Sigmoid colon (tissue), 7 donors: Measurements from ENCODE around the gene DSCAM. TPM values are rescaled to one million over a fixed set of nuclear protein-coding genes. Genes with fewer than 3 reads are reported as not detected.

ENCODE experiments used
- DNase-seq: peaks from one replicate; pipeline ENCODE4 v3.0.0-alpha.2; 2019
- H3K27ac ChIP-seq, 4 donors: fragments of 200-600 bp; sonication (generic); one replicate each; pipeline ENCODE4 v1.5.1; 2016 to 2019; ENCODE audit warnings: mild to moderate bottlenecking in 1 of 4
- H3K27me3 ChIP-seq, 3 donors: fragments of 200-600 bp; sonication (generic); one replicate each; pipeline ENCODE4 v1.5.1; 2019; ENCODE audit warnings: mild to moderate bottlenecking in 1 of 3
- H3K36me3 ChIP-seq, 4 donors: fragments of 200-600 bp; sonication (generic); one replicate each; pipeline ENCODE4 v1.5.1; 2016 to 2019
- H3K4me1 ChIP-seq, 4 donors: fragments of 200-600 bp; sonication (generic); one replicate each; pipeline ENCODE4 v1.5.1; 2017 to 2019
- H3K4me3 ChIP-seq, 4 donors: fragments of 200-600 bp; sonication (generic); one replicate each; pipeline ENCODE4 v1.5.1; 2017 to 2019; ENCODE audit warnings: mild to moderate bottlenecking in 2 of 4, moderate library complexity in 1 of 4
- H3K9me3 ChIP-seq, 4 donors: fragments of 200-600 bp in 3 of 4; sonication (generic) in 3 of 4; one replicate each; pipeline versions ENCODE4 v1.5.1 to v1.6.1; 2013 to 2019
- EP300 ChIP-seq, 4 donors: sonication (generic); formaldehyde crosslinking; IDR thresholded peaks; one replicate each; pipeline ENCODE4 v1.6.1; 2017; ENCODE audit warnings: antibody characterized with exemption in 4 of 4
- POLR2A ChIP-seq, 2 donors: fragments of 450-650 bp; IDR thresholded peaks; one replicate each; pipeline ENCODE4 v1.6.1; 2016; ENCODE audit warnings: antibody characterized with exemption in 2 of 2, mild to moderate bottlenecking in 2 of 2, moderate library complexity in 2 of 2
- POLR2AphosphoS5 ChIP-seq, 4 donors: sonication (generic); formaldehyde crosslinking; IDR thresholded peaks; one replicate each; pipeline ENCODE4 v1.6.1; 2017; ENCODE audit warnings: antibody characterized with exemption in 4 of 4
- WGBS, 2 donors: extraction: QIAGEN DNeasy Blood & Tissue Kit; methylation state at CpG; one replicate each; pipeline ENCODE4 v1.1.7; 2013; 5-methylcytosine and 5-hydroxymethylcytosine counted together
- intact Hi-C: fragments of 100-400 bp; cut with DNase I; formaldehyde crosslinking; loops from one replicate; pipeline ENCODE4 v1.15.1; 2023
- polyA plus RNA-seq, 3 donors: library from polyadenylated mRNA; stranded (reverse); fragments of 200-250 nt; gene quantifications; one replicate each; pipeline ENCODE4 v1.2.3, GENCODE V29; 2013
- total RNA-seq, 4 donors: library from RNA; depleted of rRNA; stranded (reverse); fragments of >200 nt; gene quantifications; one replicate each; pipeline ENCODE4 v1.1.0, GENCODE V29; 2016
- TF ChIP-seq, protein P1 (sequence below), 4 experiments: fragments of 450-650 bp in 3 of 4; fragments of 200-600 bp in 1 of 4; IDR thresholded peaks; one replicate each; pipeline ENCODE4 v1.5.1; 2016 to 2019; ENCODE audit warnings: antibody characterized with exemption in 4 of 4, mild to moderate bottlenecking in 3 of 4, moderate library complexity in 2 of 4
- donor health status: healthy with polysubstance abuse.
- donor health status: Bipolar disorder and iron deficiency.
- donor health status: healthy.

DSCAM gene
- total and polyA plus RNA-seq, 7 donors, result 0.17 to 0.55 (median 0.33) TPM; not detected in 2

DNA sequence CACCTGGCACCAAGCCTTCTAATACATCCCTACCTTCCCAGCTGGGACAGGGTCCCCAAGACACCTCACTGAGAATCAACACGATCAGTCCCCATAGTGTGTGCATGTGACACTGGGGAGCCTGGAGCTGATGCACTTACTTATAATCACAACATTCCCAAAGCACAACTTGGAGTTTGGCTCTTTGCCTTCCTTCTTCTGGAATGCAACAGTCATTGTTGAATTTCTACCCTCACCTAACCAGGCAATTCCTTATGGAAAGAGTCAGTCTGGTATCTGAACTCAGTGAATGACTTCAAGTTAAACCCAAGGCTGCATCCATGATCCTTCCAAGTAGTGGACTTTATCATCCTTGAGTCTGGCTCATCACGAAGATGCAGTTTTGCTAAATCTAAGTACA lies 86.1 kb downstream of the DSCAM start:
- no peak overlapping the region for H3K4me3 ChIP-seq
- no peak overlapping the region for H3K27ac ChIP-seq
- no peaks in the 10 kb centered on the region for H3K27me3 ChIP-seq
- no peak for DNase-seq
- no peaks in the 10 kb centered on the region for H3K4me1 ChIP-seq
- H3K9me3 ChIP-seq, result no peaks in the 10 kb centered on the region
- intact Hi-C loops, result no loop called here
- no peaks in the 10 kb centered on the region for H3K36me3 ChIP-seq
- TF ChIP-seq POLR2A (IDR thresholded peaks at IDR 0.05), result no peak
- no peak for TF ChIP-seq EP300 (IDR thresholded peaks at IDR 0.05)
- TF ChIP-seq, protein P1, sequence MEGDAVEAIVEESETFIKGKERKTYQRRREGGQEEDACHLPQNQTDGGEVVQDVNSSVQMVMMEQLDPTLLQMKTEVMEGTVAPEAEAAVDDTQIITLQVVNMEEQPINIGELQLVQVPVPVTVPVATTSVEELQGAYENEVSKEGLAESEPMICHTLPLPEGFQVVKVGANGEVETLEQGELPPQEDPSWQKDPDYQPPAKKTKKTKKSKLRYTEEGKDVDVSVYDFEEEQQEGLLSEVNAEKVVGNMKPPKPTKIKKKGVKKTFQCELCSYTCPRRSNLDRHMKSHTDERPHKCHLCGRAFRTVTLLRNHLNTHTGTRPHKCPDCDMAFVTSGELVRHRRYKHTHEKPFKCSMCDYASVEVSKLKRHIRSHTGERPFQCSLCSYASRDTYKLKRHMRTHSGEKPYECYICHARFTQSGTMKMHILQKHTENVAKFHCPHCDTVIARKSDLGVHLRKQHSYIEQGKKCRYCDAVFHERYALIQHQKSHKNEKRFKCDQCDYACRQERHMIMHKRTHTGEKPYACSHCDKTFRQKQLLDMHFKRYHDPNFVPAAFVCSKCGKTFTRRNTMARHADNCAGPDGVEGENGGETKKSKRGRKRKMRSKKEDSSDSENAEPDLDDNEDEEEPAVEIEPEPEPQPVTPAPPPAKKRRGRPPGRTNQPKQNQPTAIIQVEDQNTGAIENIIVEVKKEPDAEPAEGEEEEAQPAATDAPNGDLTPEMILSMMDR (IDR thresholded peaks at IDR 0.05), result no peak
- TF ChIP-seq POLR2AphosphoS5 (IDR thresholded peaks at IDR 0.05), result no peak
- 66 to 88% methylated on average over 2 of the region's 2 CpGs for WGBS, 2 donors

DNA sequence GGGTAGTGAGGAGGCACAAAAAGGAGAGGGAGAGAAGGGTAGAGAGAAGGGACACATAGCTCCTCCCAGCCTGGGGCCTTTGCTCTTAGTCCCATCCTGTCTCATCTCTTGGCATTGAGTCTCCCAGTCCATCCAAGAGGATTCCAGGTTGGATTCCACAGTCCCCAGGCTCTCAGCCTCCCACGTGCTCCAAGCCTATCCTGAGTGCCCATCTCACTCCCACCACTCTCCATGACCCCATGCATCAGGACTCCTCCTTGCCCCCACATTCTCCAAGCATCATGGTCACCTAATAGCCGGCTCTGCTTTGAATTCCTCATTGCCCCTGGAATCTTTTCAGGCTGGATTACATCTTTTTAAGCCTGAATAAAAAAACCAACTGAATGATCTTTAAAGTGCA lies 87.9 kb downstream of the DSCAM start:
- Histone ChIP-seq H3K27ac (no peak overlapping the region), H3K36me3 (no peaks in the 10 kb centered on the region), H3K27me3 (peaks cover 0 to under 1% (median 0%) of the 10 kb centered on the region in 3 donors), H3K9me3 (no peaks in the 10 kb centered on the region), H3K4me3 (no peak overlapping the region), H3K4me1 (no peaks in the 10 kb centered on the region)
- TF ChIP-seq, protein P1 (IDR thresholded peaks at IDR 0.05), result no peak
- WGBS, 2 donors, result 68 to 72% methylated on average over 2 of the region's 2 CpGs
- intact Hi-C loops, result no loop called here
- no peak for DNase-seq

DNA sequence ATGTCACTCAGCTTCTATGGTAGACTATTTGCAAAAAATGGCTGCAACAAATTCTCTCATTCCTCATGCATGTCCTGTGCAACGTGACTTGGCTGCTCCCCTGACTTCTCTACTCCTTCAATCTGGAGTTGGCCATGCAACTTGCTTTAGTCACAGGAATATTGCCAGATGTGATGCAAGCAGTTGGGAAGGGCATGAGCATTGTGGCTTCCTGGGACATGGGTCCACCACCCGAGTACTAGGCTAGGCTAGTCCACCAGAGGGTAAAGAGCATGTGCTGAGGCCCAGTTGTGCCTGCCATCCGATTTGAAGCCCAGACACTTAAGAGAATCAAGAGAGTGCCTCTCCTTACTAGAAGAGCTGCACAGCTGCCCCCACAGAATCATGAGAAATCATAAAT lies 89.6 kb downstream of the DSCAM start:
- intact Hi-C loops, result no loop called here
- no peak for DNase-seq
- Histone ChIP-seq H3K4me1 (no peaks in the 10 kb centered on the region), H3K36me3 (no peaks in the 10 kb centered on the region), H3K27ac (no peak overlapping the region), H3K9me3 (no peaks in the 10 kb centered on the region), H3K27me3 (peaks cover 0 to 4% (median 0%) of the 10 kb centered on the region in 3 donors), H3K4me3 (no peak overlapping the region)
- WGBS, 2 donors, result 72 to 79% methylated on average over 3 of the region's 3 CpGs
- TF ChIP-seq POLR2AphosphoS5 (IDR thresholded peaks at IDR 0.05), result no peak
- no peak for TF ChIP-seq POLR2A (IDR thresholded peaks at IDR 0.05)
- no peak for TF ChIP-seq EP300 (IDR thresholded peaks at IDR 0.05)
- TF ChIP-seq, protein P1 (IDR thresholded peaks at IDR 0.05), result no peak

DNA sequence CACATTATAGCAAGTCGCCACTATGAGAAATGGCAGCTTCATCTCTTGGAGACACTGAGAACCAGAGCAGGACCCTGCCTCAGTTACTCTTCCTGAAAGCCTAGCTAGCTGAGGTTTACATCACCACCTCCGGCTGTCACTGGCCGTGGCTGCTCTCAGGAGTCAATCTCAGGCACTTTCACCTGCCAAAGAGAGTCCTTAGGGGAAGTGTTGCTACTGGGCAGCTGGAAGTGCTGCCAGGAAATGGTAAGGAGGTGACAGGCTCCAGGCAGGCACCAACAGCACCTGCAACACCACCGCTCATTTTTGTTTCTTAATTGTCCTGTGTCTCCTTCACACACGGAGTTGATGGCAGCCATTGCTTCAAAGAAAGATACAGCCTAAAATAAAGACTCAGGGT lies 92.5 kb downstream of the DSCAM start:
- 69 to 72% methylated on average over 5 of the region's 5 CpGs for WGBS, 2 donors

DNA sequence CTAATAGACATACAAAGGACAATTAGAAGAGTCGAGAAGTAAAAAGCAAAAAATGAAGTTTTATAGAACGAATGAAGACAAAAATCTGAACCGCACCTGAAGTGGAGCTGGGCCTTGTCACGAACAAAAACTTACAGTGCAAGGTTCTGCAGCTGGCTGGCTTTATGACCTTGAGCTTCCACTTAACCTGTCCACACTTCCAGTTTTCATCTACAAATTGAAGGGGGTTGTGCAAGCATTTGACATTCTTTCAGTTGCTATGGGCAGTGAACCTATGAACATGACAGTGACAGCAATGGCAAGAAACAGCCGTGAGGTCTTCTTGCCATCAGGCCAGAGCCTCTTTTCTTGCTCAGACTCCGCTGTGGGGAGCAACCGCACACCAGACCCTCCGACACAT lies 93.2 kb downstream of the DSCAM start:
- intact Hi-C loops, result no loop called here
- Histone ChIP-seq H3K9me3 (no peaks in the 10 kb centered on the region), H3K27me3 (peaks cover 0 to 4% (median 0%) of the 10 kb centered on the region in 3 donors), H3K36me3 (no peaks in the 10 kb centered on the region), H3K4me3 (no peak overlapping the region), H3K27ac (no peak overlapping the region), H3K4me1 (no peaks in the 10 kb centered on the region)
- TF ChIP-seq POLR2A (IDR thresholded peaks at IDR 0.05) (no peak), POLR2AphosphoS5 (IDR thresholded peaks at IDR 0.05) (no peak), EP300 (IDR thresholded peaks at IDR 0.05) (no peak)
- TF ChIP-seq, protein P1 (IDR thresholded peaks at IDR 0.05), result no peak
- WGBS, 2 donors, result 87 to 89% methylated on average over 8 of the region's 8 CpGs
- no peak for DNase-seq

More for the DNA sequence above, 92.5 kb downstream of the DSCAM start:
- TF ChIP-seq POLR2AphosphoS5 (IDR thresholded peaks at IDR 0.05) (no peak), POLR2A (IDR thresholded peaks at IDR 0.05) (no peak)
- TF ChIP-seq, protein P1 (IDR thresholded peaks at IDR 0.05), result no peak
- H3K9me3 ChIP-seq, result no peaks in the 10 kb centered on the region
- H3K27me3 ChIP-seq, result peaks cover 0 to 4% (median 0%) of the 10 kb centered on the region in 3 donors
- H3K27ac ChIP-seq, result no peak overlapping the region
- no peak for DNase-seq
- no peaks in the 10 kb centered on the region for H3K4me1 ChIP-seq
- intact Hi-C loops, result no loop called here
- H3K4me3 ChIP-seq, result no peak overlapping the region
- H3K36me3 ChIP-seq, result no peaks in the 10 kb centered on the region
